OCI-LY3 (cell line): Measurements from ENCODE around the gene CKLF.

Source experiments
- EZH2phosphoT487 ChIP-seq: fragments of 200-600 bp; shearing (Covaris generic); IDR thresholded peaks from 2 replicates; pipeline ENCODE4 v1.6.1; 2018; ENCODE audit warnings: antibody characterized with exemption, mixed run types, low read depth
- TF ChIP-seq, protein P1 (sequence below): fragments of 200-600, 300-600 bp; sonication (generic); IDR thresholded peaks from 2 replicates; pipeline ENCODE4 v1.5.1; 2014; ENCODE audit warnings: antibody characterized with exemption, low read length, low read depth

- TF ChIP-seq, protein P1, sequence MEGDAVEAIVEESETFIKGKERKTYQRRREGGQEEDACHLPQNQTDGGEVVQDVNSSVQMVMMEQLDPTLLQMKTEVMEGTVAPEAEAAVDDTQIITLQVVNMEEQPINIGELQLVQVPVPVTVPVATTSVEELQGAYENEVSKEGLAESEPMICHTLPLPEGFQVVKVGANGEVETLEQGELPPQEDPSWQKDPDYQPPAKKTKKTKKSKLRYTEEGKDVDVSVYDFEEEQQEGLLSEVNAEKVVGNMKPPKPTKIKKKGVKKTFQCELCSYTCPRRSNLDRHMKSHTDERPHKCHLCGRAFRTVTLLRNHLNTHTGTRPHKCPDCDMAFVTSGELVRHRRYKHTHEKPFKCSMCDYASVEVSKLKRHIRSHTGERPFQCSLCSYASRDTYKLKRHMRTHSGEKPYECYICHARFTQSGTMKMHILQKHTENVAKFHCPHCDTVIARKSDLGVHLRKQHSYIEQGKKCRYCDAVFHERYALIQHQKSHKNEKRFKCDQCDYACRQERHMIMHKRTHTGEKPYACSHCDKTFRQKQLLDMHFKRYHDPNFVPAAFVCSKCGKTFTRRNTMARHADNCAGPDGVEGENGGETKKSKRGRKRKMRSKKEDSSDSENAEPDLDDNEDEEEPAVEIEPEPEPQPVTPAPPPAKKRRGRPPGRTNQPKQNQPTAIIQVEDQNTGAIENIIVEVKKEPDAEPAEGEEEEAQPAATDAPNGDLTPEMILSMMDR: no peak
- TF ChIP-seq EZH2phosphoT487: no peak
These were observed 39.9 kb downstream of the CKLF start for GRCh38 chr16:66592241-66592640.
